HCT116 (cell line): Measurements from ENCODE around the gene SEMA4D. TPM values are rescaled to one million over a fixed set of nuclear protein-coding genes. Genes with fewer than 3 reads are reported as not detected.

Experiments used
- ATAC-seq: fragments of 200-7000 bp; cut with Tn5 transposase; 2 replicates; pipeline ENCODE4 v1.9.1; 2020; ENCODE audit warnings: mild to moderate bottlenecking, moderate library complexity
- BruUV-seq: library from RNA; stranded (reverse); fragments of 400-500 nt; replicated peaks from 2 replicates; lab custom pipeline; 2021; lab: Mats Ljungman, UMichigan
- CTCF ChIA-PET: fragments of 300-600 bp; sonication (Branson Sonifier 250); formaldehyde crosslinking; loops from one replicate; lab custom pipeline; 2021; ENCODE audit warnings: antibody characterized with exemption; lab: Charles Lee
- POLR2A ChIA-PET: fragments of 300-600, 350-600 bp; sonication (Branson Sonifier 250); formaldehyde crosslinking; loops from one replicate; lab custom pipeline; 2021; ENCODE audit warnings: antibody characterized with exemption; lab: Charles Lee
- RAD21 ChIA-PET, 2 experiments: fragments of 300-600 bp; sonication (Branson Sonifier 250); formaldehyde crosslinking; loops; one replicate each; lab custom pipeline; 2023; ENCODE audit warnings: low total read pairs in 2 of 2; ENCODE audit not compliant: uncharacterized antibody in 2 of 2, unreplicated experiment in 2 of 2, low non-redundant PET in 1 of 2; lab: Charles Lee
- DNase-seq: peaks from one replicate; pipeline ENCODE4 v3.0.0-alpha.2; 2010; ENCODE audit warnings: low read depth, low spot score
- H2AFZ ChIP-seq: fragments of 200-600 bp; shearing (Covaris generic), sonication (generic); 2 replicates; pipeline ENCODE4 v1.6.1; 2017; ENCODE audit warnings: low read depth, mixed run types, mixed read lengths, antibody characterized with exemption, low read length; ENCODE audit not compliant: poor library complexity, severe bottlenecking
- H3K27ac ChIP-seq: 2 replicates; pipeline ENCODE4 v1.5.1; 2012; ENCODE audit warnings: low read depth, low read length
- H3K27me3 ChIP-seq: fragments of 200-600 bp; sonication (generic); 2 replicates; pipeline ENCODE4 v1.6.1; 2016; ENCODE audit warnings: mixed run types, low read length, mixed read lengths; ENCODE audit not compliant: insufficient read depth
- H3K36me3 ChIP-seq, 2 experiments: fragments of 200-500 bp in 1 of 2; fragments of 200-600 bp in 1 of 2; sonication (Bioruptor generic) in 1 of 2; sonication (generic) in 1 of 2; 2 replicates each; pipeline versions ENCODE4 v1.5.1 to v1.6.1; 2014 to 2016; ENCODE audit warnings: low read length in 2 of 2, inconsistent platforms in 1 of 2, mixed read lengths in 1 of 2, mixed run types in 1 of 2; ENCODE audit not compliant: insufficient read depth in 2 of 2, control insufficient read depth in 1 of 2
- H3K4me1 ChIP-seq, 2 experiments: fragments of 200-600 bp in 1 of 2; sonication (generic) in 1 of 2; 2 replicates each; pipeline versions ENCODE4 v1.5.1 to v1.6.1; 2012 to 2017; ENCODE audit warnings: low read length in 2 of 2, inconsistent platforms in 1 of 2, mild to moderate bottlenecking in 1 of 2, mixed read lengths in 1 of 2, mixed run types in 1 of 2, moderate library complexity in 1 of 2; ENCODE audit not compliant: insufficient read depth in 2 of 2, control insufficient read depth in 1 of 2
- H3K4me2 ChIP-seq: fragments of 200-600 bp; sonication (generic); 2 replicates; pipeline ENCODE4 v1.6.1; 2017; ENCODE audit warnings: mixed run types, low read length, mixed read lengths
- H3K4me3 ChIP-seq, 2 experiments: fragments of 200-600 bp in 1 of 2; sonication (generic) in 1 of 2; replicated peaks in 1 of 2; 2 replicates each; pipeline ENCODE4 v1.5.1; 2011 to 2016; ENCODE audit warnings: low read length in 2 of 2, control low read depth in 1 of 2, low read depth in 1 of 2, mild to moderate bottlenecking in 1 of 2, mixed read lengths in 1 of 2, mixed run types in 1 of 2
- H3K79me2 ChIP-seq: fragments of 200-600 bp; sonication (generic); 2 replicates; pipeline ENCODE4 v1.6.1; 2017; ENCODE audit warnings: mild to moderate bottlenecking, mixed run types, low read length, moderate library complexity, mixed read lengths; ENCODE audit not compliant: insufficient read depth
- H3K9ac ChIP-seq: fragments of 200-600 bp; sonication (generic); 2 replicates; pipeline ENCODE4 v1.6.1; 2016; ENCODE audit warnings: low read length, mixed read lengths
- H3K9me2 ChIP-seq: fragments of 200-600 bp; sonication (generic), shearing (Covaris generic); 2 replicates; pipeline ENCODE4 v1.6.1; 2017; ENCODE audit warnings: mixed run types, mild to moderate bottlenecking, moderate library complexity; ENCODE audit not compliant: insufficient read depth
- H3K9me3 ChIP-seq, 2 experiments: fragments of 200-500 bp in 1 of 2; fragments of 200-600 bp in 1 of 2; sonication (Bioruptor generic) in 1 of 2; sonication (generic) in 1 of 2; 2 replicates each; pipeline ENCODE4 v1.6.1; 2014 to 2017; ENCODE audit warnings: low read length in 2 of 2, mixed read lengths in 2 of 2, inconsistent platforms in 1 of 2, low read depth in 1 of 2, mild to moderate bottlenecking in 1 of 2, mixed run types in 1 of 2, moderate library complexity in 1 of 2; ENCODE audit not compliant: control insufficient read depth in 1 of 2, insufficient read depth in 1 of 2
- H4K20me1 ChIP-seq: fragments of 200-600 bp; sonication (generic), shearing (Covaris generic); 2 replicates; pipeline ENCODE4 v1.6.1; 2017; ENCODE audit warnings: mixed run types, mild to moderate bottlenecking, moderate library complexity; ENCODE audit not compliant: insufficient read depth
- ATF3 ChIP-seq: IDR thresholded peaks from 2 replicates; pipeline ENCODE4 v1.6.1; 2012
- CBX3 ChIP-seq: IDR thresholded peaks from 2 replicates; pipeline ENCODE4 v1.6.1; 2012; ENCODE audit warnings: low read depth
- ELF1 ChIP-seq: IDR thresholded peaks from 2 replicates; pipeline ENCODE4 v1.6.1; 2012; ENCODE audit warnings: low read depth, borderline replicate concordance
- EZH2 ChIP-seq: fragments of 200-600 bp; sonication (generic); IDR thresholded peaks from 2 replicates; pipeline ENCODE4 v1.6.1; 2017; ENCODE audit warnings: antibody characterized with exemption, mixed run types
- EZH2phosphoT487 ChIP-seq: fragments of 200-600 bp; IDR thresholded peaks from 2 replicates; pipeline ENCODE4 v1.6.1; 2018; ENCODE audit warnings: antibody characterized with exemption, borderline replicate concordance
- FOSL1 ChIP-seq: IDR thresholded peaks from 2 replicates; pipeline ENCODE4 v1.6.1; 2012; ENCODE audit warnings: low read depth
- JUND ChIP-seq: IDR thresholded peaks from 2 replicates; pipeline ENCODE4 v1.6.1; 2012
- POLR2A ChIP-seq: IDR thresholded peaks from 2 replicates; pipeline ENCODE4 v1.7.0; 2011; ENCODE audit warnings: borderline replicate concordance; ENCODE audit not compliant: insufficient read depth, insufficient read length; ENCODE audit errors: extremely low read depth
- POLR2AphosphoS5 ChIP-seq: IDR thresholded peaks from 2 replicates; pipeline ENCODE4 v1.6.1; 2011; ENCODE audit warnings: mild to moderate bottlenecking, low read depth, low read length, moderate library complexity
- RAD21 ChIP-seq: IDR thresholded peaks from 2 replicates; pipeline ENCODE4 v1.6.1; 2012; ENCODE audit warnings: low read depth, mild to moderate bottlenecking
- SP1 ChIP-seq: IDR thresholded peaks from 2 replicates; pipeline ENCODE4 v1.6.1; 2012; ENCODE audit warnings: low read depth
- intact Hi-C: fragments of 100-400 bp; cut with micrococcal nuclease; formaldehyde crosslinking; loops from 2 replicates; pipeline ENCODE4 v1.10.0; 2022
- total RNA-seq: library from RNA; stranded (reverse); gene quantifications from one replicate; pipeline ENCODE4 v1.2.1, GENCODE V29; 2021; ENCODE audit not compliant: unreplicated experiment
- TF ChIP-seq, protein P1 (sequence below), 3 experiments: fragments of 200-600 bp in 1 of 3; sonication (generic) in 1 of 3; IDR thresholded peaks in 2 of 3; conservative IDR thresholded peaks in 1 of 3; 2 replicates each; pipeline ENCODE4 v1.5.1; 2012 to 2017; ENCODE audit warnings: low read depth in 2 of 3, low read length in 2 of 3, antibody characterized with exemption in 1 of 3, borderline replicate concordance in 1 of 3, control low read depth in 1 of 3, mild to moderate bottlenecking in 1 of 3, mixed read lengths in 1 of 3, mixed run types in 1 of 3, moderate library complexity in 1 of 3; ENCODE audit not compliant: insufficient read depth in 1 of 3
- TF ChIP-seq, protein P2 (sequence below): IDR thresholded peaks from 2 replicates; pipeline ENCODE4 v1.6.1; 2012

Gene SEMA4D
- total RNA-seq, 1 experiment from 2014 or later: 32.0 TPM

- TF ChIP-seq, protein P1, sequence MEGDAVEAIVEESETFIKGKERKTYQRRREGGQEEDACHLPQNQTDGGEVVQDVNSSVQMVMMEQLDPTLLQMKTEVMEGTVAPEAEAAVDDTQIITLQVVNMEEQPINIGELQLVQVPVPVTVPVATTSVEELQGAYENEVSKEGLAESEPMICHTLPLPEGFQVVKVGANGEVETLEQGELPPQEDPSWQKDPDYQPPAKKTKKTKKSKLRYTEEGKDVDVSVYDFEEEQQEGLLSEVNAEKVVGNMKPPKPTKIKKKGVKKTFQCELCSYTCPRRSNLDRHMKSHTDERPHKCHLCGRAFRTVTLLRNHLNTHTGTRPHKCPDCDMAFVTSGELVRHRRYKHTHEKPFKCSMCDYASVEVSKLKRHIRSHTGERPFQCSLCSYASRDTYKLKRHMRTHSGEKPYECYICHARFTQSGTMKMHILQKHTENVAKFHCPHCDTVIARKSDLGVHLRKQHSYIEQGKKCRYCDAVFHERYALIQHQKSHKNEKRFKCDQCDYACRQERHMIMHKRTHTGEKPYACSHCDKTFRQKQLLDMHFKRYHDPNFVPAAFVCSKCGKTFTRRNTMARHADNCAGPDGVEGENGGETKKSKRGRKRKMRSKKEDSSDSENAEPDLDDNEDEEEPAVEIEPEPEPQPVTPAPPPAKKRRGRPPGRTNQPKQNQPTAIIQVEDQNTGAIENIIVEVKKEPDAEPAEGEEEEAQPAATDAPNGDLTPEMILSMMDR (IDR thresholded peaks at IDR 0.05 in 2 of 3, conservative IDR thresholded peaks at IDR 0.05 in 1 of 3; ENCODE audit: borderline replicate concordance in 1 of 3, insufficient read depth in 1 of 3, low read depth in 2 of 3, low read length in 2 of 3): no peak
- TF ChIP-seq ELF1 (no peak), FOSL1 (no peak)
These were observed 72.0 kb downstream of the SEMA4D start (continued) for GRCh38 chr9:89425921-89426383.

GRCh38 chr9:89425024-89425805 is 72.7 kb downstream of the SEMA4D start:
- RAD21 ChIA-PET: no interaction called here
- Histone ChIP-seq H3K4me1 (peaks cover 2 to 42% of the 10 kb centered on the region in 2 experiments; a peak in 3 of 4 replicates), H3K4me2 (no peak overlapping the region), H3K4me3 (no peak overlapping the region), H3K9me2 (no peaks in the 10 kb centered on the region), H3K9me3 (no peaks in the 10 kb centered on the region), H4K20me1 (no peaks in the 10 kb centered on the region), H3K27ac (no peak overlapping the region), H3K79me2 (peaks cover 5% of the 10 kb centered on the region; the same call in 1 of the 2 replicates), H2AFZ (no peak overlapping the region), H3K9ac (no peak overlapping the region), H3K36me3 (no peaks in the 10 kb centered on the region), H3K27me3 (no peaks in the 10 kb centered on the region)
- intact Hi-C loops: loop anchor here (5.0 kb wide), 1 partner anchor 122 kb away; no protein-coding TSS in a partner anchor
- TF ChIP-seq EZH2 (no peak), POLR2AphosphoS5 (no peak), RAD21 (no peak), SP1 (no peak), POLR2A (no peak), CBX3 (no peak), JUND (no peak), ATF3 (no peak), EZH2phosphoT487 (no peak)
- TF ChIP-seq, protein P2, sequence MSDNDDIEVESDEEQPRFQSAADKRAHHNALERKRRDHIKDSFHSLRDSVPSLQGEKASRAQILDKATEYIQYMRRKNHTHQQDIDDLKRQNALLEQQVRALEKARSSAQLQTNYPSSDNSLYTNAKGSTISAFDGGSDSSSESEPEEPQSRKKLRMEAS: no peak
- ATAC-seq: no peak
- no TSS peak for BruUV-seq
- POLR2A ChIA-PET: no interaction called here
- no peak for DNase-seq
- CTCF ChIA-PET: no interaction called here
